ENCODE results near the gene FBXW11.

The FBXW11 gene

GRCh38 chr5:171855265-171855664 lies 151.2 kb downstream of the FBXW11 start:
- H3K9me3 Mint-ChIP-seq: no peaks in the 10 kb centered on the region
- H3K36me3 Mint-ChIP-seq (ENCODE audit: low read depth): no peaks in the 10 kb centered on the region
- no peak overlapping the region for H3K27ac Mint-ChIP-seq
- no peak overlapping the region for H3K4me3 Mint-ChIP-seq
- peaks cover 3% of the 10 kb centered on the region for H3K4me1 Mint-ChIP-seq (ENCODE audit: low read depth)
- no peaks in the 10 kb centered on the region for H3K27me3 Mint-ChIP-seq (ENCODE audit: low read depth)

- Mint-ChIP-seq H3K4me3 (no peak overlapping the region), H3K4me1 (ENCODE audit: low read depth) (peaks cover 3% of the 10 kb centered on the region), H3K36me3 (ENCODE audit: low read depth) (no peaks in the 10 kb centered on the region), H3K27ac (no peak overlapping the region), H3K9me3 (no peaks in the 10 kb centered on the region), H3K27me3 (ENCODE audit: low read depth) (no peaks in the 10 kb centered on the region)
Observed at GRCh38 chr5:171852255-171852681, 154.2 kb downstream of the FBXW11 start.

- Mint-ChIP-seq H3K9me3 (no peaks in the 10 kb centered on the region), H3K27ac (no peak overlapping the region), H3K27me3 (ENCODE audit: low read depth) (no peaks in the 10 kb centered on the region), H3K36me3 (ENCODE audit: low read depth) (no peaks in the 10 kb centered on the region), H3K4me1 (ENCODE audit: low read depth) (peaks cover 3% of the 10 kb centered on the region), H3K4me3 (no peak overlapping the region)
Observed at GRCh38 chr5:171851251-171851650, 155.2 kb downstream of the FBXW11 start.

DNA sequence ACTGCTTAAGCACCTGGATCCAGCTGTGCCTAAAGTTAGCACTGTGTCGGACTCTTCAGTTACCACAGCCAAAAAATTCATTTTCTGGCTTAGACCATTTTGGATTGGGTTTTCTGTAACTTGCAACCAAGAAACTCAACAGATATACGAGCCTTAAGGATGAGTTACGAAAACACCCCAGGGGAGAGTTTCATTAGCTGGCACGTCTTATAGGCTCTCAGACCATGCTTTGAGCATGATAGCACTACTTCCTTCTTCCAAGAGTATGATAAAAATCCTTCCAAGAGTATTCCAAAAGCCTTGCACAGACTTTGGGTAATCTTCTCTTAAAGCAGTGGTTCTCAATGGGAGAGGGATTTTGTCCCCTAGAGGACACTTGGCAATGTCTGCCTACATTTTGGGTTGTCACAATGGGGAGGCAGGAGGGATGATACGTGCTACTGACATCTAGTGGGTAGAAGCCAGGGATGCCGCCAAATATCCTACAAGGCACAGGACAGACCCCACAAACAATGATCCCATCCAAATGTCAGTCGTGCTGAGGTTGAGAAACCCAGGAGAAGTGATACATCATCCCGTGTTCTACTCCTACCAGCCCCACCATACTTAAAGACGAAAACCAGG lies 156.0 kb downstream of the FBXW11 start:
- Mint-ChIP-seq H3K36me3 (ENCODE audit: low read depth) (no peaks in the 10 kb centered on the region), H3K4me1 (ENCODE audit: low read depth) (no peaks in the 10 kb centered on the region), H3K27ac (no peak overlapping the region), H3K4me3 (no peak overlapping the region), H3K9me3 (no peaks in the 10 kb centered on the region), H3K27me3 (ENCODE audit: low read depth) (no peaks in the 10 kb centered on the region)

DNA sequence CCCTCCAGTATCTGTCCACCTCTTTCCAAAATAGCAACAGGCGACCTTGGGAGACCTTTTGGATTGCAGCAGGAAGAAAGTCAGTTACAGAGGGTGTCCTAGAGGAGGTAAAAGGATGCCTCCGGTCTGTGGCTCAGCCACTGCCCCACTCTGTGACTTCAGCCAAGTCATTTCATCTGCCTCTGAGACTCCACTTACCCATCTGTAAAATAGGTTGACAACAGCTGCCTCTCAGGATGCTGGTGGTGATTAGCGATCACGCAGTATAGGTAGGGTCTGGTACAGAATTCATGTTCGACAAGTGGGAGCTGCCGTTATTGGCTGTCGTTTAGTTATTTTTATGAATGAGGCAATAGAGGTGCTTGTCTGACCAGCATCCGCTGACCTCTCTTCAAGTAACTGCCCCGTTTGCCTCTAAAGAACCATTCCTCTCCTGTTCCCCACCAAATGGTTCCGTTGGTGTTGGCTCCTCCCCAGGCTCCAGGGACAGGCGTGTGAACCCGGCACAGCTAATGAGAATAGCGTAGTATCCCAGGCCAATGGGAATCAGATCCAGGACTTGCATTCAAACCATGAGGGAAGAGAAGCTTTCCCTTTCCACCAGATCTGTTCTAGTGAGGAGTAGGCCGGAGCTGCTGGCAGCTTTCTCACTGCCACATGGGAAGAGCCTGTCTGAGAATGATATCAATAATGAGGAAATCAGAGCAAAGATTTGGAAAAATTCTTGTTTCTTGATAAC lies 156.7 kb downstream of the FBXW11 start:
- Mint-ChIP-seq H3K9me3 (no peaks in the 10 kb centered on the region), H3K27ac (no peak overlapping the region), H3K36me3 (ENCODE audit: low read depth) (no peaks in the 10 kb centered on the region)

GRCh38 chr5:171848911-171849520 lies 157.4 kb downstream of the FBXW11 start:
- H3K36me3 Mint-ChIP-seq (ENCODE audit: low read depth): no peaks in the 10 kb centered on the region
- H3K4me1 Mint-ChIP-seq (ENCODE audit: low read depth): no peaks in the 10 kb centered on the region
- H3K9me3 Mint-ChIP-seq: no peaks in the 10 kb centered on the region
- no peak overlapping the region for H3K4me3 Mint-ChIP-seq
- no peak overlapping the region for H3K27ac Mint-ChIP-seq
- no peaks in the 10 kb centered on the region for H3K27me3 Mint-ChIP-seq (ENCODE audit: low read depth)

More for the DNA sequence above, 156.7 kb downstream of the FBXW11 start:
- no peaks in the 10 kb centered on the region for H3K27me3 Mint-ChIP-seq (ENCODE audit: low read depth)
- H3K4me3 Mint-ChIP-seq: no peak overlapping the region
- H3K4me1 Mint-ChIP-seq (ENCODE audit: low read depth): no peaks in the 10 kb centered on the region

DNA sequence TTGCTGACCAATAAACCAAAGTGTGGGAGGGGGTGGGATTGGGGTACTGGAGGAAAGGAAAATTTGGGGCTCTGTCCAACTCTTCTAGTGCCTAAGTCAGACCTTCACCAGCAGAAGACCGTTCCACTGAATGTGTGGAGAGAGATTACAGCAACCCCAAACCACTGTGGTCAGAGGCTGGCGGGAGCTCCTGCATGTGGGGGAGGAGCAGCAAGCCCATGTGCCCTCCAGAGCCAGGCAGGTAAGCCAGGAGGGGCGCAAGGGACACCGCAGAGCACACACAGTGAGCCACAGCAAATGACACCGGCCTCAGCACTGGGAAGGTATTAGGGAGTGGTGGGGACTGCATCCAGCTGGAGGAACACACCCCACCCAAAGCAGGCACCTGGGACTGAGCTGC lies 158.0 kb downstream of the FBXW11 start:
- Mint-ChIP-seq H3K27me3 (ENCODE audit: low read depth) (no peaks in the 10 kb centered on the region), H3K36me3 (ENCODE audit: low read depth) (no peaks in the 10 kb centered on the region), H3K27ac (no peak overlapping the region), H3K9me3 (no peaks in the 10 kb centered on the region), H3K4me1 (ENCODE audit: low read depth) (no peaks in the 10 kb centered on the region), H3K4me3 (no peak overlapping the region)

- Mint-ChIP-seq H3K4me3 (no peak overlapping the region), H3K4me1 (ENCODE audit: low read depth) (no peaks in the 10 kb centered on the region), H3K9me3 (no peaks in the 10 kb centered on the region), H3K27ac (no peak overlapping the region), H3K27me3 (ENCODE audit: low read depth) (no peaks in the 10 kb centered on the region), H3K36me3 (ENCODE audit: low read depth) (no peaks in the 10 kb centered on the region)
Observed at GRCh38 chr5:171848006-171848405, 158.4 kb downstream of the FBXW11 start.

DNA sequence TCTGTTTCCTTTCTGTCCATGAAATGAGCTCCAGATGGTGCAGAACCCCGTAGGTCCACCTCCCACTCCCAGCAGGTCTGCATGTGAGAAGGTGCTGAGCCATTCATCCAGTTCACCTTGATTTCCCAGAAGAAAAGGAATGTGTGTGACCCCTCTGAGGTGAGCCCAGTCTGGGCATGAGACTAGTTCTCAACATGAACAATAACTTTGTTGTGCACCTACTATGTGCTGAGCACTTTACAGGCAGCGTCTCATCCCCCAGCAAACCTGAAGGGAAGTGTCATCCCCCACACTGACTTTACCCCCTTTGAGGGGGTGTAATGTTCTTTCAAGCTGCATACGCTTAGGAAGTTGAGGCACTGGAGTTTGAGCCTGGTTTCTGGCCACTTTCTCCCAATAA lies 159.4 kb downstream of the FBXW11 start:
- H3K27ac Mint-ChIP-seq: no peak overlapping the region
- H3K36me3 Mint-ChIP-seq (ENCODE audit: low read depth): no peaks in the 10 kb centered on the region
- H3K27me3 Mint-ChIP-seq (ENCODE audit: low read depth): no peaks in the 10 kb centered on the region
- H3K4me3 Mint-ChIP-seq: no peak overlapping the region
- H3K9me3 Mint-ChIP-seq: no peaks in the 10 kb centered on the region
- H3K4me1 Mint-ChIP-seq (ENCODE audit: low read depth): no peaks in the 10 kb centered on the region

DNA sequence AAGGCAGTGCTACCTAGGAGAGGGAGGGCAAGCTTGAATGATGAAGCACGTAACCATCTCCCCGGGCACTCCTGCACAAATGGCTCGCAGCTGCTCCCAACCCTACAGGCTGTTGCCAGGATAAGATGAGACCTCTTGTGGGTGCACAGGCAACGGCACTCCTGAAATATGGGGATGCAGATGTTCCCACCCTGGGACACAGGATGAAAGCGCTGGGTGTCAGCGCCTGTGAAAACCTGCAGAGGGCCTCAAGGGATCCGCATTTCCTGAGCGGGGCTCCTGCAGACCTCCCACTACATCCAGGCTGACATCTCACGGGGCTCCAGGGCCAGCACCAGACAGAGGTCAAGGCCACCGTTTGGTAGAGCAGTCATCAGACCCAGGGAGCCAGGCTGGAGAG lies 160.1 kb downstream of the FBXW11 start:
- no peaks in the 10 kb centered on the region for H3K9me3 Mint-ChIP-seq

GRCh38 chr5:171845857-171846256 lies 160.6 kb downstream of the FBXW11 start:
- Mint-ChIP-seq H3K9me3 (no peaks in the 10 kb centered on the region), H3K27me3 (ENCODE audit: low read depth) (no peaks in the 10 kb centered on the region), H3K27ac (no peak overlapping the region), H3K4me1 (ENCODE audit: low read depth) (no peaks in the 10 kb centered on the region), H3K36me3 (ENCODE audit: low read depth) (no peaks in the 10 kb centered on the region), H3K4me3 (no peak overlapping the region)

More for the DNA sequence above, 160.1 kb downstream of the FBXW11 start:
- Mint-ChIP-seq H3K36me3 (ENCODE audit: low read depth) (no peaks in the 10 kb centered on the region), H3K4me3 (no peak overlapping the region), H3K27ac (no peak overlapping the region), H3K27me3 (ENCODE audit: low read depth) (no peaks in the 10 kb centered on the region), H3K4me1 (ENCODE audit: low read depth) (no peaks in the 10 kb centered on the region)

- H3K27ac Mint-ChIP-seq: no peak overlapping the region
- H3K4me3 Mint-ChIP-seq: no peak overlapping the region
- H3K9me3 Mint-ChIP-seq: no peaks in the 10 kb centered on the region
- no peaks in the 10 kb centered on the region for H3K36me3 Mint-ChIP-seq (ENCODE audit: low read depth)
- no peaks in the 10 kb centered on the region for H3K4me1 Mint-ChIP-seq (ENCODE audit: low read depth)
- no peaks in the 10 kb centered on the region for H3K27me3 Mint-ChIP-seq (ENCODE audit: low read depth)
Observed at GRCh38 chr5:171845040-171845630, 161.3 kb downstream of the FBXW11 start.

GRCh38 chr5:171842777-171843328 lies 163.6 kb downstream of the FBXW11 start:
- Mint-ChIP-seq H3K4me1 (ENCODE audit: low read depth) (no peaks in the 10 kb centered on the region), H3K4me3 (no peak overlapping the region), H3K27ac (no peak overlapping the region), H3K9me3 (no peaks in the 10 kb centered on the region), H3K27me3 (ENCODE audit: low read depth) (no peaks in the 10 kb centered on the region), H3K36me3 (ENCODE audit: low read depth) (no peaks in the 10 kb centered on the region)

- H3K4me3 Mint-ChIP-seq: no peak overlapping the region
- no peaks in the 10 kb centered on the region for H3K36me3 Mint-ChIP-seq (ENCODE audit: low read depth)
- H3K9me3 Mint-ChIP-seq: no peaks in the 10 kb centered on the region
- H3K4me1 Mint-ChIP-seq (ENCODE audit: low read depth): no peaks in the 10 kb centered on the region
- H3K27ac Mint-ChIP-seq: no peak overlapping the region
- H3K27me3 Mint-ChIP-seq (ENCODE audit: low read depth): no peaks in the 10 kb centered on the region
Observed at GRCh38 chr5:171841984-171842776, 164.3 kb downstream of the FBXW11 start.

All from T-helper 1 cell treated with Interleukin-12 subunit alpha and Interleukin-12 subunit beta and Interleukin-4 antibody, amounts not matched to agents 30 μg/mL and 1 μg/mL, for 36 hours (primary cell).